HuH-7 (cell line): ENCODE data around the gene AOC3.
A peak's percentile ranks its signal among the peaks of the same experiment; 100 is the strongest.
"Not testable (repeated sequence)": the region's sequence is repeated elsewhere in the genome, so short reads cannot be mapped to it uniquely, and the experiment has no call there.

Experiments used
- DNase-seq: peaks from one replicate; pipeline ENCODE4 v3.0.0; 2011; ENCODE audit warnings: low spot score

AOC3 gene

GRCh38 chr17:42894283-42895184 is 43.5 kb downstream of the AOC3 start:
- peak; percentile 64 for DNase-seq

- DNase-seq: no peak
Observed at GRCh38 chr17:42895185-42895555, 44.2 kb downstream of the AOC3 start.

- DNase-seq: no peak
Observed at GRCh38 chr17:42898147-42898811, 47.3 kb downstream of the AOC3 start.

GRCh38 chr17:42899981-42900380 is 49.0 kb downstream of the AOC3 start:
- DNase-seq: not testable (repeated sequence)

- DNase-seq: no peak
Observed at GRCh38 chr17:42900460-42901331, 49.7 kb downstream of the AOC3 start, which contains the start of gene G6PC1. G6PC1 (plus strand) TSS chr17:42900799; CDS start chr17:42900877, 78 bp downstream.

GRCh38 chr17:42901535-42902229 is 50.7 kb downstream of the AOC3 start:
- no peak for DNase-seq

GRCh38 chr17:42904110-42904469 is 53.1 kb downstream of the AOC3 start:
- no peak for DNase-seq

GRCh38 chr17:42906772-42907446 is 55.9 kb downstream of the AOC3 start:
- no peak for DNase-seq
